ENCODE measurements around the gene IMP3.

Gene IMP3

GRCh38 chr15:75669879-75670212, 29.8 kb upstream of the IMP3 start:
- Histone ChIP-seq H3K4me3 (ENCODE audit: insufficient read length, low read depth) (no peak overlapping the region), H3K36me3 (ENCODE audit: insufficient read depth, insufficient read length, low read length) (no peaks in the 10 kb centered on the region), H3K27me3 (ENCODE audit: insufficient read depth, insufficient read length) (no peaks in the 10 kb centered on the region), H3K4me1 (ENCODE audit: insufficient read depth, insufficient read length) (peaks cover 32% of the 10 kb centered on the region), H3K9me3 (ENCODE audit: insufficient read depth, low read length) (no peaks in the 10 kb centered on the region), H3K9ac (ENCODE audit: insufficient read length, low read depth) (no peak overlapping the region)
- DNase-seq (ENCODE audit: low read depth, low spot score): no peak
- TF ChIP-seq YY1 (IDR thresholded peaks at IDR 0.05; ENCODE audit: insufficient read depth, insufficient read length) (no peak), ZNF274 (IDR thresholded peaks at IDR 0.05; ENCODE audit: low read depth, low read length) (no peak), SUZ12 (IDR thresholded peaks at IDR 0.05; ENCODE audit: extremely low read depth, insufficient read depth, insufficient read length) (no peak)

- no peaks in the 10 kb centered on the region for H3K36me3 ChIP-seq (ENCODE audit: insufficient read depth, insufficient read length, low read length)
- H3K4me1 ChIP-seq (ENCODE audit: insufficient read depth, insufficient read length): peaks cover 28% of the 10 kb centered on the region
- H3K4me3 ChIP-seq (ENCODE audit: insufficient read length, low read depth): no peak overlapping the region
- no peaks in the 10 kb centered on the region for H3K27me3 ChIP-seq (ENCODE audit: insufficient read depth, insufficient read length)
- H3K9me3 ChIP-seq (ENCODE audit: insufficient read depth, low read length): no peaks in the 10 kb centered on the region
- DNase-seq (ENCODE audit: low read depth, low spot score): no peak
- H3K9ac ChIP-seq (ENCODE audit: insufficient read length, low read depth): no peak overlapping the region
- TF ChIP-seq SUZ12 (IDR thresholded peaks at IDR 0.05; ENCODE audit: extremely low read depth, insufficient read depth, insufficient read length) (no peak), ZNF274 (IDR thresholded peaks at IDR 0.05; ENCODE audit: low read depth, low read length) (no peak), YY1 (IDR thresholded peaks at IDR 0.05; ENCODE audit: insufficient read depth, insufficient read length) (no peak)
Measured at GRCh38 chr15:75669191-75669878, 29.3 kb upstream of the IMP3 start.

DNA sequence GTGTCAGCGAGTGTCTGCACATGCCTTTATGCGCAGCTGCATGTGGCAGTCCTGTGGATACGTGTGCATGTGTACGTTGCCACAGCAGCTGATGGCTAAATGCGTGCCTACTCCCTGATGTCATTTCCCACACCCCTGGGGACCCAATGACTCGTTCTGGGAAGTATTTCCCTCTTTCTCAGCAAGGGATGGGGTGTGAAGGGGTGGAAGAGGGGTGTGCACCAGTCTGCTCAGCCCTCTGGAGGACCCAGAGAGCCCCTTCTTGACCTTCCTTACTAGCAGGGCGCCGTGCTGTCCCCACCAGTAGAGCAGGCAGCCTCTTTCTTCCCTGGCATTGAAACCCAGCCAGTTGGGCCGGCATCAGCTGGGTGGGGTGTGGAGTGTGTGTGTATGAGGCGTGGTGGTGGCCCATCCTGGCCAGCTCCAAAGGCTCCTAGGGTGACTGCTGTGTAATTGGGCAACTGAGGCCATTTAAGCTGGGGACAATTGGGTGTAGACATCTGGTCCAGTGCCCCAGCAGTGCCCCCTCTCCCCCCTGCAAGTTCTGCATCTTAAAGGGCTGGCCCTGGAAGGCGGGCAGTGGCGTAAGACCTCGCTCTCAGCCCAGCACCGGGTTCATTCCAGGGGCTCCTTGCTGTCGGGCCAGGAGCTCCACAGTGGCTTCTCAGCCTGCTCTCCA, 26.9 kb upstream of the IMP3 start:
- TF ChIP-seq YY1 (IDR thresholded peaks at IDR 0.05; ENCODE audit: insufficient read depth, insufficient read length): no peak
- TF ChIP-seq ZNF274 (IDR thresholded peaks at IDR 0.05; ENCODE audit: low read depth, low read length): no peak
- no peak for TF ChIP-seq SUZ12 (IDR thresholded peaks at IDR 0.05; ENCODE audit: extremely low read depth, insufficient read depth, insufficient read length)
- no peak for DNase-seq (ENCODE audit: low read depth, low spot score)
- peaks cover 9% of the 10 kb centered on the region for H3K4me1 ChIP-seq (ENCODE audit: insufficient read depth, insufficient read length)
- no peak overlapping the region for H3K4me3 ChIP-seq (ENCODE audit: insufficient read length, low read depth)
- no peaks in the 10 kb centered on the region for H3K9me3 ChIP-seq (ENCODE audit: insufficient read depth, low read length)
- H3K9ac ChIP-seq (ENCODE audit: insufficient read length, low read depth): no peak overlapping the region
- no peaks in the 10 kb centered on the region for H3K36me3 ChIP-seq (ENCODE audit: insufficient read depth, insufficient read length, low read length)
- no peaks in the 10 kb centered on the region for H3K27me3 ChIP-seq (ENCODE audit: insufficient read depth, insufficient read length)

- DNase-seq (ENCODE audit: low read depth, low spot score): no peak
- no peak overlapping the region for H3K4me3 ChIP-seq (ENCODE audit: insufficient read length, low read depth)
- peaks cover 10% of the 10 kb centered on the region for H3K36me3 ChIP-seq (ENCODE audit: insufficient read depth, insufficient read length, low read length)
- H3K27me3 ChIP-seq (ENCODE audit: insufficient read depth, insufficient read length): no peaks in the 10 kb centered on the region
- TF ChIP-seq YY1 (IDR thresholded peaks at IDR 0.05; ENCODE audit: insufficient read depth, insufficient read length) (no peak), ZNF274 (IDR thresholded peaks at IDR 0.05; ENCODE audit: low read depth, low read length) (no peak), SUZ12 (IDR thresholded peaks at IDR 0.05; ENCODE audit: extremely low read depth, insufficient read depth, insufficient read length) (no peak)
- H3K9me3 ChIP-seq (ENCODE audit: insufficient read depth, low read length): no peaks in the 10 kb centered on the region
- H3K4me1 ChIP-seq (ENCODE audit: insufficient read depth, insufficient read length): peaks cover 13% of the 10 kb centered on the region
- H3K9ac ChIP-seq (ENCODE audit: insufficient read length, low read depth): no peak overlapping the region
Measured at GRCh38 chr15:75663931-75664421, 24.0 kb upstream of the IMP3 start.

DNA sequence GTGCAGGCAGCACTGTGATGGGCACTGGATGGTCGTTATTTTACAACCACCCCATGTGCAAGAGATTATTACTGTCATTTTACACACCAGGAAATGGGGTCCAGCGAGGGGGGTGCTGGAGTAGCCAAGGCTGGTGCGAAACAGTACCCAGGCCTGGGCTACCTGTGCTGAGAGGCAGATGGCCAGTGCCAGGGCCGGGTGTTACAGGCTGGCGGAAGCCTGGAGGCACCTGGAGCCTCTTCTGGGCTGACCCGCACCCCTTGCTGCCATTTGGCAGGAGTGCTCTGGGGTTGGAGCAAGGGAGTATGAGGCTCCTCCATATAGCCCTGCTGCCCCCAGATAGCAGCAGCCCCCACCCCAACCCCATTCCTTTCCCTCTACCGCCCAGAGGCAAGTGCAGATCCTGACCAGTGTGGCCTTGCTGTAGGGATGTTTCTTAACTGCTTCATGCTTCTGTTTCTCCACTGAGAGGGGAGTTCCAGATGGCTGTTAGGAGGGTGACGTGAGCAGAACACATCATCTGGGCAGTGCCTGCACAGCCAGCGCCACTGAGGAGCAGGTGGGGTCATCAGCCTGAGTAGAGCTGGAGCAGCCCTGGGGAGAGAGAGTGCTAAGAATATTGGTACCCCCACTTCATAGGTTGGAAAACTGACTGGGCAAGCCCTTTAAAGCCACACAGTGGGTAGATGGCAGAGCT, 22.9 kb upstream of the IMP3 start:
- DNase-seq (ENCODE audit: low read depth, low spot score): no peak
- no peak for TF ChIP-seq YY1 (IDR thresholded peaks at IDR 0.05; ENCODE audit: insufficient read depth, insufficient read length)
- no peak for TF ChIP-seq ZNF274 (IDR thresholded peaks at IDR 0.05; ENCODE audit: low read depth, low read length)
- no peak for TF ChIP-seq SUZ12 (IDR thresholded peaks at IDR 0.05; ENCODE audit: extremely low read depth, insufficient read depth, insufficient read length)
- peaks cover 13% of the 10 kb centered on the region for H3K4me1 ChIP-seq (ENCODE audit: insufficient read depth, insufficient read length)
- peaks cover 20% of the 10 kb centered on the region for H3K36me3 ChIP-seq (ENCODE audit: insufficient read depth, insufficient read length, low read length)
- H3K9ac ChIP-seq (ENCODE audit: insufficient read length, low read depth): no peak overlapping the region
- no peak overlapping the region for H3K4me3 ChIP-seq (ENCODE audit: insufficient read length, low read depth)
- no peaks in the 10 kb centered on the region for H3K27me3 ChIP-seq (ENCODE audit: insufficient read depth, insufficient read length)
- no peaks in the 10 kb centered on the region for H3K9me3 ChIP-seq (ENCODE audit: insufficient read depth, low read length)

GRCh38 chr15:75661756-75662140, 21.7 kb upstream of the IMP3 start:
- no peak overlapping the region for H3K4me3 ChIP-seq (ENCODE audit: insufficient read length, low read depth)

More at GRCh38 chr15:75661756-75662140, 21.7 kb upstream of the IMP3 start:
- Histone ChIP-seq H3K27me3 (ENCODE audit: insufficient read depth, insufficient read length) (no peaks in the 10 kb centered on the region), H3K9me3 (ENCODE audit: insufficient read depth, low read length) (no peaks in the 10 kb centered on the region), H3K9ac (ENCODE audit: insufficient read length, low read depth) (no peak overlapping the region), H3K36me3 (ENCODE audit: insufficient read depth, insufficient read length, low read length) (peaks cover 32% of the 10 kb centered on the region), H3K4me1 (ENCODE audit: insufficient read depth, insufficient read length) (peaks cover 11% of the 10 kb centered on the region)
- no peak for TF ChIP-seq YY1 (IDR thresholded peaks at IDR 0.05; ENCODE audit: insufficient read depth, insufficient read length)
- TF ChIP-seq SUZ12 (IDR thresholded peaks at IDR 0.05; ENCODE audit: extremely low read depth, insufficient read depth, insufficient read length): no peak
- no peak for TF ChIP-seq ZNF274 (IDR thresholded peaks at IDR 0.05; ENCODE audit: low read depth, low read length)
- no peak for DNase-seq (ENCODE audit: low read depth, low spot score)

Data from NT2/D1 (cell line).